ENCODE data around the gene C4orf17. TPM values are rescaled to one million over a fixed set of nuclear protein-coding genes. Genes with fewer than 3 reads are reported as not detected.
"Not testable (repeated sequence)": the region's sequence is repeated elsewhere in the genome, so short reads cannot be mapped to it uniquely, and the experiment has no call there.

The C4orf17 gene
- total RNA-seq, 2 experiments from 2014 or later: not detected

DNA sequence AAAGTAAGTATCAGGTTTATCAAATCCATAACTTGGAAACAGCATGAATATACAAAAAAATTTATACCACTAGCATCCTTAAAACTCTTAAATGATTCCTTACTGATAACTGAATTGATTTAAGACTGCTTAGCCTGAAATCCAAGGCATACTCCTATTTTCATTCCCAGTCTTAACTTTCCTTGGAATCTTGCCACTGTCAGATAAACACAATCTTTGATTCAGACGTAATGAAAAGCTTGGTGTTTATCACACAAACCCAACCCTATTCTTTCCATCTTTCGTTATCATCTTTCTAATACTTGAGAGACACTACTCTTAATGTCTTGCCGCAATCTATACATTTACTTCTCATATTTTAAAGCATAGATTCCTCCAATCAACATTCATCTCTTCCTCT lies 19.1 kb downstream of the C4orf17 start:
- ATAC-seq (ENCODE audit: poor library complexity) (no peak), DNase-seq (no peak)
- POLR2A ChIA-PET: no interaction called here
- Mint-ChIP-seq H3K4me3 (no peak overlapping the region), H3K27ac (no peak overlapping the region), H3K36me3 (ENCODE audit: low read depth) (no peaks in the 10 kb centered on the region), H3K4me1 (ENCODE audit: low read depth) (no peaks in the 10 kb centered on the region), H3K9me3 (no peaks in the 10 kb centered on the region), H3K27me3 (peaks cover 11% of the 10 kb centered on the region)
- Histone ChIP-seq H3K27ac (ENCODE audit: low read depth in 1 of 2, low read length in 2 of 2) (no peak overlapping the region), H3K27me3 (ENCODE audit: control insufficient read depth in 1 of 2, insufficient read depth in 2 of 2, low read length in 2 of 2) (no peaks in the 10 kb centered on the region), H3K9me3 (ENCODE audit: control insufficient read depth in 1 of 2, insufficient read depth in 1 of 2, low read length in 2 of 2) (no peaks in the 10 kb centered on the region), H3K36me3 (ENCODE audit: insufficient read depth, low read length) (no peaks in the 10 kb centered on the region), H3K4me1 (ENCODE audit: insufficient read depth, low read length) (no peaks in the 10 kb centered on the region), H3K4me3 (ENCODE audit: low read length) (no peak overlapping the region)
- intact Hi-C loops (cut with DNase I, micrococcal nuclease): no loop called here
- CTCF ChIA-PET: no interaction called here
- TF ChIP-seq, protein P1, sequence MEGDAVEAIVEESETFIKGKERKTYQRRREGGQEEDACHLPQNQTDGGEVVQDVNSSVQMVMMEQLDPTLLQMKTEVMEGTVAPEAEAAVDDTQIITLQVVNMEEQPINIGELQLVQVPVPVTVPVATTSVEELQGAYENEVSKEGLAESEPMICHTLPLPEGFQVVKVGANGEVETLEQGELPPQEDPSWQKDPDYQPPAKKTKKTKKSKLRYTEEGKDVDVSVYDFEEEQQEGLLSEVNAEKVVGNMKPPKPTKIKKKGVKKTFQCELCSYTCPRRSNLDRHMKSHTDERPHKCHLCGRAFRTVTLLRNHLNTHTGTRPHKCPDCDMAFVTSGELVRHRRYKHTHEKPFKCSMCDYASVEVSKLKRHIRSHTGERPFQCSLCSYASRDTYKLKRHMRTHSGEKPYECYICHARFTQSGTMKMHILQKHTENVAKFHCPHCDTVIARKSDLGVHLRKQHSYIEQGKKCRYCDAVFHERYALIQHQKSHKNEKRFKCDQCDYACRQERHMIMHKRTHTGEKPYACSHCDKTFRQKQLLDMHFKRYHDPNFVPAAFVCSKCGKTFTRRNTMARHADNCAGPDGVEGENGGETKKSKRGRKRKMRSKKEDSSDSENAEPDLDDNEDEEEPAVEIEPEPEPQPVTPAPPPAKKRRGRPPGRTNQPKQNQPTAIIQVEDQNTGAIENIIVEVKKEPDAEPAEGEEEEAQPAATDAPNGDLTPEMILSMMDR (IDR thresholded peaks at IDR 0.05): no peak

GRCh38 chr4:99534699-99535098 lies 23.9 kb downstream of the C4orf17 start:
- not testable (repeated sequence) for H3K4me1 Mint-ChIP-seq (ENCODE audit: low read depth); H3K27me3 Mint-ChIP-seq; ATAC-seq (ENCODE audit: poor library complexity)

GRCh38 chr4:99536271-99536670 lies 25.4 kb downstream of the C4orf17 start:
- TF ChIP-seq, protein P1 (IDR thresholded peaks at IDR 0.05): no peak
- Histone ChIP-seq H3K9me3 (ENCODE audit: control insufficient read depth in 1 of 2, insufficient read depth in 1 of 2, low read length in 2 of 2) (no peaks in the 10 kb centered on the region), H3K27me3 (ENCODE audit: control insufficient read depth in 1 of 2, insufficient read depth in 2 of 2, low read length in 2 of 2) (peaks cover 0 to 4% of the 10 kb centered on the region in 2 experiments), H3K4me1 (ENCODE audit: insufficient read depth, low read length) (no peaks in the 10 kb centered on the region), H3K4me3 (ENCODE audit: low read length) (no peak overlapping the region), H3K36me3 (ENCODE audit: insufficient read depth, low read length) (no peaks in the 10 kb centered on the region), H3K27ac (ENCODE audit: low read depth in 1 of 2, low read length in 2 of 2) (no peak overlapping the region)
- H3K9me3 Mint-ChIP-seq: no peaks in the 10 kb centered on the region
- no peaks in the 10 kb centered on the region for H3K4me1 Mint-ChIP-seq (ENCODE audit: low read depth)
- ATAC-seq (ENCODE audit: poor library complexity): no peak
- POLR2A ChIA-PET: no interaction called here
- H3K36me3 Mint-ChIP-seq (ENCODE audit: low read depth): no peaks in the 10 kb centered on the region
- peaks cover 6% of the 10 kb centered on the region for H3K27me3 Mint-ChIP-seq
- DNase-seq: no peak
- no peak overlapping the region for H3K27ac Mint-ChIP-seq
- intact Hi-C loops (cut with DNase I, micrococcal nuclease): no loop called here
- CTCF ChIA-PET: no interaction called here
- H3K4me3 Mint-ChIP-seq: no peak overlapping the region

More at GRCh38 chr4:99534699-99535098, 23.9 kb downstream of the C4orf17 start:
- H3K27ac Mint-ChIP-seq; H3K4me3 Mint-ChIP-seq; H3K9me3 Mint-ChIP-seq; H3K27ac ChIP-seq (ENCODE audit: low read depth in 1 of 2, low read length in 2 of 2); H3K36me3 Mint-ChIP-seq (ENCODE audit: low read depth); POLR2A ChIA-PET; intact Hi-C loops (cut with DNase I, micrococcal nuclease); H3K36me3 ChIP-seq (ENCODE audit: insufficient read depth, low read length); H3K9me3 ChIP-seq (ENCODE audit: control insufficient read depth in 1 of 2, insufficient read depth in 1 of 2, low read length in 2 of 2); DNase-seq; CTCF ChIA-PET; H3K4me1 ChIP-seq (ENCODE audit: insufficient read depth, low read length); H3K4me3 ChIP-seq (ENCODE audit: low read length); H3K27me3 ChIP-seq (ENCODE audit: control insufficient read depth in 1 of 2, insufficient read depth in 2 of 2, low read length in 2 of 2): not testable (repeated sequence)

DNA sequence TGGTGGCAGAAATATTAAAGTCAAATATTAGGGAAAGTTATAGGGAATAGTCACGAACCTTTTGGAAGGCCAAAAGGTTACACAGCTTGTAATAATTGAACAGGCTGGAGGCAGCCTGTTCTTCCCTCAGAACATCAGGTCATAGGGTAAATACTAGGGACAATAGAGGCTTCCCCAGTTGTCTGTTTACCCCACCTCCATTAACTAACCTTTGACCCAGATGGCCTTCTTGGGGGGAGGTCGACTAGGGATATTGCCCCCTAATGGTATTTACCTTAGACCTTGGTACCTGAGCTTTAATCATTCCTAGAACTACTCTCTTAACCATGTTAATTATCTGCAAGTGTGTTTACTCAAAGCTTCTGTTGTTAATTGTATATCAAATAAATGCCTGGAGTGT lies 26.0 kb downstream of the C4orf17 start:
- TF ChIP-seq, protein P1 (IDR thresholded peaks at IDR 0.05): no peak
- Histone ChIP-seq H3K27ac (ENCODE audit: low read depth in 1 of 2, low read length in 2 of 2) (no peak overlapping the region), H3K36me3 (ENCODE audit: insufficient read depth, low read length) (no peaks in the 10 kb centered on the region), H3K9me3 (ENCODE audit: control insufficient read depth in 1 of 2, insufficient read depth in 1 of 2, low read length in 2 of 2) (no peaks in the 10 kb centered on the region), H3K4me1 (ENCODE audit: insufficient read depth, low read length) (no peaks in the 10 kb centered on the region), H3K4me3 (ENCODE audit: low read length) (no peak overlapping the region), H3K27me3 (ENCODE audit: control insufficient read depth in 1 of 2, insufficient read depth in 2 of 2, low read length in 2 of 2) (peaks cover 0 to 4% of the 10 kb centered on the region in 2 experiments)
- intact Hi-C loops (cut with DNase I, micrococcal nuclease): no loop called here
- no peak for DNase-seq
- H3K4me3 Mint-ChIP-seq: no peak overlapping the region
- POLR2A ChIA-PET: no interaction called here
- no peaks in the 10 kb centered on the region for H3K9me3 Mint-ChIP-seq
- no peaks in the 10 kb centered on the region for H3K27me3 Mint-ChIP-seq
- no peaks in the 10 kb centered on the region for H3K4me1 Mint-ChIP-seq (ENCODE audit: low read depth)
- CTCF ChIA-PET: interaction anchor here (1.3 kb wide), 1 partner anchor 20 kb away, joined by 3 read pairs; no protein-coding TSS in a partner anchor
- ATAC-seq (ENCODE audit: poor library complexity): no peak
- H3K27ac Mint-ChIP-seq: no peak overlapping the region
- no peaks in the 10 kb centered on the region for H3K36me3 Mint-ChIP-seq (ENCODE audit: low read depth)
